Measurements from ENCODE around the gene COA8.

COA8 gene

DNA sequence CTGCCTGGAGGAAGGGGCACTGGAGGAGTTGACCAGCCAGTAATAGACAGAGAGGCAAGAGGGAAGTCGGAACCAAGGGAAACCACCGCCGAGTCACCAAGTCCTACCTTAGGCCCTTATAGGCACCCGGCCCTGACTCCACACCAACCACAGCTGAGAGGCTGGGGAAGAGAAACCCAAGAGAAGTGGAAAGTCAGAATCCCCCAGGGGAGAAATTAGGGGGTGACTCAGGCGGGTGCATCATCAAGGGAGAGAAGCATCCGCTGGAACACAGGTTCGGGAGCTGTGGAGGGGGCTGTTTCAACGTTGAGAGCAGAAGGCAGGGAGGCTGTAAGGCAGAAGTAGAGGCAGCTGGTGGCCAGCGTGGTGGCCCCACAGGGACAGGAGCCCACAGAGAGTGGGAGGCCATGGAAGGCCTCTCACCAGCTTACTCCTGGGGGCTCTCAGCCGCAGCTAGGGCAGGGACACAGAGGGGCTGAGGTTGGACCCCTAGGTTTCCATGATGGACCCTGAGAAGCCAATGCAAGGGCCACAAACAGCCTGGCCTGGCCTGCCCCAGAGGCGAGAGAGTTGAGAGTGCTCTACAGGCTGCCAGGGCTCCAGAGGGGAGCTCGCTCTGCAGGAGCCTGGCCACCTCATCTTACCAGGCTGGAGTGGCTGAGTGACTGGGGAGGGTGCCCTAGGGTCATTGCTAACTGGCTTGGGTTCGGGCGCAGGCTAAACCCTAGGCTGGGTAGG, 35.2 kb upstream of the COA8 start:
- peaks cover 38% of the 10 kb centered on the region for H3K4me1 ChIP-seq (ENCODE audit: control insufficient read depth, insufficient read depth, low read length, unreplicated experiment)
- peak overlapping the region; percentile 98 for H3K4me3 ChIP-seq (ENCODE audit: low read depth, low read length)
- peaks cover 13% of the 10 kb centered on the region for H3K27me3 ChIP-seq (ENCODE audit: insufficient read depth, low read length)
- H3K79me2 ChIP-seq (ENCODE audit: control insufficient read depth, insufficient read depth, low read length, unreplicated experiment) = peaks cover 27% of the 10 kb centered on the region
- H3K36me3 ChIP-seq (ENCODE audit: insufficient read depth, low read length) = peaks cover 3% of the 10 kb centered on the region; the same call in 1 of the 2 replicates
- no peak overlapping the region for H2AFZ ChIP-seq (ENCODE audit: low read length, unreplicated experiment)
- peak overlapping the region; percentile 73 for H3K27ac ChIP-seq (ENCODE audit: low read depth, low read length)

GRCh38 chr14:103528146-103528586, 34.6 kb upstream of the COA8 start:
- Histone ChIP-seq H2AFZ (ENCODE audit: low read length, unreplicated experiment) (no peak overlapping the region), H3K4me3 (ENCODE audit: low read depth, low read length) (peak overlapping the region; percentile 98), H3K27ac (ENCODE audit: low read depth, low read length) (peak overlapping the region; percentile 73)

GRCh38 chr14:103528587-103529382, 34.0 kb upstream of the COA8 start, which contains the start of gene TRMT61A:
TSS of gene TRMT61A (plus strand) at chr14:103529196. CDS start at chr14:103529979, 783 bp downstream.
- peaks cover 33% of the 10 kb centered on the region for H3K4me1 ChIP-seq (ENCODE audit: control insufficient read depth, insufficient read depth, low read length, unreplicated experiment)
- peak within 1 kb of the TSS; percentile 77 for H2AFZ ChIP-seq (ENCODE audit: low read length, unreplicated experiment)
- peaks cover 27% of the 10 kb centered on the region for H3K79me2 ChIP-seq (ENCODE audit: control insufficient read depth, insufficient read depth, low read length, unreplicated experiment)
- H3K36me3 ChIP-seq (ENCODE audit: insufficient read depth, low read length) = peaks cover 3% of the 10 kb centered on the region; the same call in 1 of the 2 replicates
- H3K27ac ChIP-seq (ENCODE audit: low read depth, low read length) = peak within 1 kb of the TSS; percentile 73
- H3K27me3 ChIP-seq (ENCODE audit: insufficient read depth, low read length) = peaks cover 2% of the 10 kb centered on the region
- H3K4me3 ChIP-seq (ENCODE audit: low read depth, low read length) = peak within 1 kb of the TSS; percentile 98

More at GRCh38 chr14:103528146-103528586, 34.6 kb upstream of the COA8 start:
- peaks cover 8% of the 10 kb centered on the region for H3K27me3 ChIP-seq (ENCODE audit: insufficient read depth, low read length)
- peaks cover 27% of the 10 kb centered on the region for H3K79me2 ChIP-seq (ENCODE audit: control insufficient read depth, insufficient read depth, low read length, unreplicated experiment)
- H3K36me3 ChIP-seq (ENCODE audit: insufficient read depth, low read length) = peaks cover 3% of the 10 kb centered on the region; the same call in 1 of the 2 replicates
- H3K4me1 ChIP-seq (ENCODE audit: control insufficient read depth, insufficient read depth, low read length, unreplicated experiment) = peaks cover 33% of the 10 kb centered on the region

- Histone ChIP-seq H3K4me3 (ENCODE audit: low read depth, low read length) (peak overlapping the region; percentile 98), H3K27me3 (ENCODE audit: insufficient read depth, low read length) (no peaks in the 10 kb centered on the region), H3K4me1 (ENCODE audit: control insufficient read depth, insufficient read depth, low read length, unreplicated experiment) (peaks cover 33% of the 10 kb centered on the region), H3K36me3 (ENCODE audit: insufficient read depth, low read length) (peaks cover 3% of the 10 kb centered on the region; the same call in 1 of the 2 replicates), H3K27ac (ENCODE audit: low read depth, low read length) (peak overlapping the region; percentile 26; the same call in 1 of the 2 replicates), H2AFZ (ENCODE audit: low read length, unreplicated experiment) (peak overlapping the region; percentile 77), H3K79me2 (ENCODE audit: control insufficient read depth, insufficient read depth, low read length, unreplicated experiment) (peaks cover 27% of the 10 kb centered on the region)
These were observed 33.1 kb upstream of the COA8 start for GRCh38 chr14:103529383-103530365.

DNA sequence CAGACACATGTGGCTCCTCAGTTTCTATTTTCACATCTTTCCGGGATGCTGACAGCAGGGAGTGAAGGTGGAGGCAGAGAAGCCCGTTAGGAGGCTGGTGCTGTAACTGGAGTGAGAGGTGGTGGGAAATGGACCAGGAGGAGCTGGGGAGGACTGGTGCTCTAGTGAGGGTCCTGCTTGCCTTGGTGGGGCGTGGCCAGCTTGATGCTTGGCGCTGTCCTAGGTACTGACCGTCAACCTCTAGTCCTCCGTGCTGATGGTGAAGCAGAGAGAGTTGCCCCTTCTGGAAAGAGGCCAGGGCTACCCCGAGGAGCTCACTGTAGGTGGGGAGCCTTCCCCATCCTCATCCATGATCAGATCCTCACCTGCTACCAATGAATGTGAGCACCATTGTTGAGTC, 32.4 kb upstream of the COA8 start:
- H3K27ac ChIP-seq (ENCODE audit: low read depth, low read length) = no peak overlapping the region
- peaks cover 27% of the 10 kb centered on the region for H3K79me2 ChIP-seq (ENCODE audit: control insufficient read depth, insufficient read depth, low read length, unreplicated experiment)
- peak overlapping the region; percentile 98 for H3K4me3 ChIP-seq (ENCODE audit: low read depth, low read length)

DNA sequence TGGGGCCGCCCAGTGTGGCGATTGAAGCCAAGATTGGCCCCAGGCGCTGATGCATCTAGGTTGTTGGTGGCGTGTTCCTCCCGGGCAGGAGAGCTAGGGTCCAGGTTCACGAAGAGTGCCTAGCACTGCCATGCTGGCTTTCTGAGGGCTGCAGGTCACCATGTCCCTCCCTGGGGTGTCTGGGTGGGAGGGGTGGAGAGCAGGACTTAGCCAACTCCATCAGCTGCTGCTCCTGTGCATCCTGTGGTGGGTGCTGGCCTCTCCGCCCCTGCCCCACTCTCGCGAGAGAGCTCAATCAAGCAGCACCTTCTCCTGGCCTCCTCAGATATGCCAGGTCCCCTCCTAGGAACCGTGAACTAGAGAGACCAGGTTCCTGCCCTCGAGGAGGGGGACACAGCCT, 31.9 kb upstream of the COA8 start:
- no peak overlapping the region for H2AFZ ChIP-seq (ENCODE audit: low read length, unreplicated experiment)
- peaks cover 27% of the 10 kb centered on the region for H3K79me2 ChIP-seq (ENCODE audit: control insufficient read depth, insufficient read depth, low read length, unreplicated experiment)
- H3K4me3 ChIP-seq (ENCODE audit: low read depth, low read length) = no peak overlapping the region
- H3K27me3 ChIP-seq (ENCODE audit: insufficient read depth, low read length) = no peaks in the 10 kb centered on the region
- peaks cover 33% of the 10 kb centered on the region for H3K4me1 ChIP-seq (ENCODE audit: control insufficient read depth, insufficient read depth, low read length, unreplicated experiment)
- H3K36me3 ChIP-seq (ENCODE audit: insufficient read depth, low read length) = peaks cover 3% of the 10 kb centered on the region; the same call in 1 of the 2 replicates
- no peak overlapping the region for H3K27ac ChIP-seq (ENCODE audit: low read depth, low read length)

More for the DNA sequence above, 32.4 kb upstream of the COA8 start:
- no peaks in the 10 kb centered on the region for H3K27me3 ChIP-seq (ENCODE audit: insufficient read depth, low read length)
- peaks cover 33% of the 10 kb centered on the region for H3K4me1 ChIP-seq (ENCODE audit: control insufficient read depth, insufficient read depth, low read length, unreplicated experiment)
- H2AFZ ChIP-seq (ENCODE audit: low read length, unreplicated experiment) = no peak overlapping the region
- H3K36me3 ChIP-seq (ENCODE audit: insufficient read depth, low read length) = peaks cover 3% of the 10 kb centered on the region; the same call in 1 of the 2 replicates

DNA sequence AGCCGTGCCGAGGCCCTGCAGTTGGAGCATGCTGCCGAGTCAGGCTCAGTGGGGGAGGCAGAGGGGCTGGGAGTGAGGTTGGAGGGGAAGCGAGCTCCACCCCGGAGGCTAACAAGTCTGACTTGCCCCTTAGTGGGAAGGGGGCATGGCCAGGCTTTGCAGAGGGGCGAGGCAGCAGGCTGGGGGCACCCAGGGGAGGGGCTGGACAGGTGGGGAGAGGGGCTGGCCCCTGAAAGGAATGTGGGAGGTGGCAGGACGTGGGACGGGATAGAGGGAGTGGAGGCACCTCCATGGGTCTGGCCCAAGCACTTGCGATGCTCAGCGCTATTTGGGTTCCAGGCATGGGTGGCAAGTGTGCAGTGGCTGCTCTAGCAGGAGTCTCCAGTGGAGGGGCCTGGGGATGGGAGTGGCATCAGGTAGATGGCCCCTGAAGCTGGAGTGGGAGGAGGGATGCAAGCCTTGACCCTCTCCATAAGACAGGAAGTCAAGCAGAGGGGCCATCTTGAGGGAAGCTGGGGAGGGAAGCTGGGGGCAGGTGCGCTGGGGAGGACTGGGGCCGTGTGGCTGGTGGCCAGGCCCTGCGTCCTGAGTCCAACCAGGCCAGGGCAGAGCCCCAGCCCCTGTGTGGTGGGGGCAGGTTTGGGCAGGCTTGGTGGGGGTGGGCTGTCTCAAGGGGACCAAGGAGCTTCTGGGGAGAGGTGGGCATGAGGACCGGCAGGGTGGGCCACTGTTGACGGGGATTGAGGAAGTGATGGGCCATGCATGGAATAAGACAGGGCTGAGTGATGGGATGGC, 31.1 kb upstream of the COA8 start:
- H3K79me2 ChIP-seq (ENCODE audit: control insufficient read depth, insufficient read depth, low read length, unreplicated experiment) = peaks cover 27% of the 10 kb centered on the region
- no peak overlapping the region for H2AFZ ChIP-seq (ENCODE audit: low read length, unreplicated experiment)
- no peak overlapping the region for H3K4me3 ChIP-seq (ENCODE audit: low read depth, low read length)
- peaks cover 27% of the 10 kb centered on the region for H3K4me1 ChIP-seq (ENCODE audit: control insufficient read depth, insufficient read depth, low read length, unreplicated experiment)
- no peaks in the 10 kb centered on the region for H3K27me3 ChIP-seq (ENCODE audit: insufficient read depth, low read length)
- H3K36me3 ChIP-seq (ENCODE audit: insufficient read depth, low read length) = peaks cover 3% of the 10 kb centered on the region; the same call in 1 of the 2 replicates
- no peak overlapping the region for H3K27ac ChIP-seq (ENCODE audit: low read depth, low read length)

DNA sequence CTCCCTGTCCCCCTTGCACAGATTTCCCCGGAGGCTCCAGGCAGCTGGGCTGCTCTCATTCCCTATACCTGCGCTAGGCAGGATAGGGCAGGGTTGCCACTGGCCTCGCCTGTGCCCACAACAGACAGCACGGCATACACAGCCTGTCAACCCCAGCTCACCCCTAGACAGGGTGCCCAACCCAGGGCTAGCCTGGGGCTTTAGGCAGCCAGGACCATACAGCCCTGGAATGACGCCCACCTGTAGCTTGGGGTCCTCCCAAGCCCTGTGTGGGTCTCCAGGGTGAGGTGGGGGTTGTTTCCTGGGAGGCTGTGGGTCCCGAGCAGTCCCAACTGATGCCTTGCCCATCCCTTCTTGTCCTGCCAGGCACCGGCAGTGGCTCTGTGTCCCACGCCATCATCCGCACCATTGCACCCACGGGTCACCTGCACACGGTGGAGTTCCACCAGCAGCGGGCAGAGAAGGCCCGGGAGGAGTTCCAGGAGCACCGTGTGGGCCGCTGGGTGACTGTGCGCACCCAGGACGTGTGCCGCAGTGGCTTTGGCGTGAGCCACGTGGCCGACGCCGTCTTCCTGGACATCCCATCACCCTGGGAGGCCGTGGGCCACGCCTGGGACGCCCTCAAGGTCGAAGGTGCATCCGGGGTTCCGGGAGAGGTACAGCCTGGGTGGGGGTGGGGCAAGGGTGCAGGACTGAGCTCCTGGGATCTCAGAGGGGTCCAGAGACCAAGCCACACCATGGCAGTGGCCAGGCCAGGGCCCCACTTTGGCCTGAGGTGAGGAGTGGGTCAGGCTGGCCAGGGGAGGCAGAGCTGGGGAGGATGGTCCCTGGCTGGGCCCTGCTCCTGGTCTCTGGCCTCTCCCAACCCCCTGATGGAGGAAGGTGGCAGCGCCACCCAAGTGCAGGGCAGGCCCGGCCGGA, 30.3 kb upstream of the COA8 start:
- Histone ChIP-seq H3K27ac (ENCODE audit: low read depth, low read length) (no peak overlapping the region), H3K27me3 (ENCODE audit: insufficient read depth, low read length) (no peaks in the 10 kb centered on the region), H2AFZ (ENCODE audit: low read length, unreplicated experiment) (no peak overlapping the region), H3K79me2 (ENCODE audit: control insufficient read depth, insufficient read depth, low read length, unreplicated experiment) (peaks cover 27% of the 10 kb centered on the region), H3K4me3 (ENCODE audit: low read depth, low read length) (no peak overlapping the region), H3K36me3 (ENCODE audit: insufficient read depth, low read length) (peaks cover 3% of the 10 kb centered on the region; the same call in 1 of the 2 replicates), H3K4me1 (ENCODE audit: control insufficient read depth, insufficient read depth, low read length, unreplicated experiment) (peaks cover 23% of the 10 kb centered on the region)

Measured in ACC112 (cell line).